K562 (cell line): ENCODE measurements around the gene CCDC178. TPM values are rescaled to one million over a fixed set of nuclear protein-coding genes. Genes with fewer than 3 reads are reported as not detected.

ENCODE experiments used
- ATAC-seq: fragments of 200-7000 bp; cut with Tn5 transposase; 3 replicates; pipeline ENCODE4 v1.9.1; 2020; ENCODE audit warnings: moderate library complexity
- BruUV-seq: library from RNA; stranded (reverse); fragments of 400-500 nt; replicated peaks from 2 replicates; lab custom pipeline; 2021; lab: Mats Ljungman, UMichigan
- CTCF ChIA-PET: fragments of 300-600 bp; formaldehyde crosslinking; extraction: SDS; loops from one replicate; lab custom pipeline; 2021; ENCODE audit warnings: low intra/inter-chr PET ratio; lab: Yijun Ruan, JAX
- POLR2A ChIA-PET: fragments of 300-600, 350-650 bp; sonication (Branson Sonifier 250); formaldehyde crosslinking; extraction: SDS; loops from one replicate; lab custom pipeline; 2021; ENCODE audit warnings: antibody characterized with exemption, inconsistent platforms; lab: Yijun Ruan, JAX
- DNase-seq, 4 experiments: peaks; one replicate each; pipeline versions ENCODE4 v3.0.0 to v3.0.0-alpha.2; 2011 to 2018; ENCODE audit warnings: low spot score in 3 of 4, mixed read lengths in 3 of 4; ENCODE audit errors: extremely low read depth in 1 of 4
- FAIRE-seq: peaks from 2 replicates; lab custom pipeline; 2011; peaks lifted over from hg19 to GRCh38; lab: Jason Lieb, UNC
- H2AFZ ChIP-seq: 2 replicates; pipeline ENCODE4 v1.6.0; 2011; ENCODE audit warnings: low read depth, low read length, control low read depth, inconsistent platforms
- H3K27ac ChIP-seq: fragments of 200-600 bp; 3 replicates; pipeline ENCODE4 v1.8.0; 2011; ENCODE audit warnings: low read depth, mild to moderate bottlenecking, control low read depth, inconsistent platforms, low read length, moderate library complexity, mixed read lengths; ENCODE audit errors: extremely low read depth
- H3K27me3 ChIP-seq, 2 experiments: fragments of 300-600 bp in 1 of 2; 2 replicates in 1 of 2; 3 replicates in 1 of 2; pipeline versions ENCODE4 v1.6.0 to v1.8.0; 2011; ENCODE audit warnings: inconsistent platforms in 2 of 2, low read length in 2 of 2, mild to moderate bottlenecking in 1 of 2, mixed read lengths in 1 of 2, moderate library complexity in 1 of 2; ENCODE audit not compliant: control insufficient read depth in 2 of 2, insufficient read depth in 2 of 2
- H3K36me3 ChIP-seq: fragments of 300-600 bp; 3 replicates; pipeline ENCODE4 v1.8.0; 2011; ENCODE audit warnings: mild to moderate bottlenecking, low read length, inconsistent platforms; ENCODE audit not compliant: control insufficient read depth, insufficient read depth
- H3K4me1 ChIP-seq, 2 experiments: fragments of 200-600 bp in 1 of 2; replicated peaks in 1 of 2; 2 replicates in 1 of 2; 3 replicates in 1 of 2; pipeline versions ENCODE4 v1.5.1 to v1.8.0; 2011; ENCODE audit warnings: inconsistent platforms in 2 of 2, low read length in 2 of 2, mild to moderate bottlenecking in 1 of 2, mixed read lengths in 1 of 2, moderate library complexity in 1 of 2; ENCODE audit not compliant: control insufficient read depth in 2 of 2, insufficient read depth in 2 of 2
- H3K4me2 ChIP-seq: 2 replicates; pipeline ENCODE4 v1.6.1; 2011; ENCODE audit warnings: low read length, control low read depth, inconsistent platforms, mixed read lengths; ENCODE audit not compliant: insufficient read depth
- H3K4me3 ChIP-seq: fragments of 200-600 bp; sonication (generic), shearing (Covaris generic); 2 replicates; pipeline ENCODE4 v1.5.1; 2016; ENCODE audit warnings: control low read depth, inconsistent platforms
- H3K79me2 ChIP-seq: fragments of 200-600 bp; 3 replicates; pipeline ENCODE4 v1.8.0; 2011; ENCODE audit warnings: low read length, inconsistent platforms; ENCODE audit not compliant: control insufficient read depth, insufficient read depth
- H3K9ac ChIP-seq, 2 experiments: 2 replicates each; pipeline versions ENCODE4 v1.6.0 to v1.6.1; 2011; ENCODE audit warnings: low read depth in 2 of 2, low read length in 2 of 2, control low read depth in 1 of 2, inconsistent platforms in 1 of 2, mild to moderate bottlenecking in 1 of 2, mixed read lengths in 1 of 2; ENCODE audit not compliant: insufficient read depth in 1 of 2
- H3K9me1 ChIP-seq: one replicate; pipeline ENCODE4 v1.6.0; 2011; ENCODE audit warnings: inconsistent platforms, mild to moderate bottlenecking, low read length, moderate library complexity; ENCODE audit not compliant: control insufficient read depth, insufficient read depth
- H3K9me3 ChIP-seq: replicated peaks from 2 replicates; pipeline ENCODE4 v1.5.1; 2011; ENCODE audit warnings: low read depth, low read length, inconsistent platforms; ENCODE audit not compliant: control insufficient read depth, insufficient read depth
- H4K20me1 ChIP-seq: replicated peaks from 2 replicates; pipeline ENCODE4 v1.6.1; 2011; ENCODE audit warnings: low read length, inconsistent platforms, mixed read lengths; ENCODE audit not compliant: control insufficient read depth, insufficient read depth
- BRCA1 ChIP-seq, 2 experiments: fragments of 450-650 bp in 1 of 2; sonication (generic) in 1 of 2; formaldehyde crosslinking in 1 of 2; IDR thresholded peaks; 2 replicates each; pipeline versions ENCODE4 v1.5.0 to v1.6.1; 2017 to 2020; ENCODE audit warnings: mild to moderate bottlenecking in 1 of 2, missing genetic modification reagents in 1 of 2
- BRD4 ChIP-seq: fragments of 200-600 bp; sonication (generic); IDR thresholded peaks from 2 replicates; pipeline ENCODE4 v1.6.1; 2017; ENCODE audit warnings: inconsistent platforms
- DMBX1 ChIP-seq: fragments of 250-450 bp; sonication (Bioruptor Pico); IDR thresholded peaks from 2 replicates; pipeline ENCODE4 v1.8.0; 2022; ENCODE audit warnings: inconsistent platforms, mild to moderate bottlenecking, moderate library complexity, borderline replicate concordance
- HDGF ChIP-seq: fragments of 450-650 bp; IDR thresholded peaks from 2 replicates; pipeline ENCODE4 v1.6.1; 2016
- LEF1 ChIP-seq: fragments of 450-650 bp; IDR thresholded peaks from 2 replicates; pipeline ENCODE4 v1.6.1; 2016; ENCODE audit warnings: mild to moderate bottlenecking
- MGA ChIP-seq: fragments of 450-650 bp; IDR thresholded peaks from 2 replicates; pipeline ENCODE4 v1.6.1; 2016; ENCODE audit warnings: mild to moderate bottlenecking, moderate library complexity
- NR2F6 ChIP-seq: fragments of 450-650 bp; formaldehyde crosslinking; IDR thresholded peaks from 2 replicates; pipeline ENCODE4 v1.4.0; 2020; ENCODE audit warnings: mild to moderate bottlenecking
- RBM17 ChIP-seq: fragments of 200-400 bp; formaldehyde crosslinking; IDR thresholded peaks from 2 replicates; pipeline ENCODE4 v1.6.1; 2017; ENCODE audit warnings: low read depth, mild to moderate bottlenecking, low read length, borderline replicate concordance
- TOE1 ChIP-seq, 2 experiments: fragments of 450-650 bp in 1 of 2; sonication (generic) in 1 of 2; formaldehyde crosslinking in 1 of 2; IDR thresholded peaks; 2 replicates each; pipeline versions ENCODE4 v1.7.1 to v1.8.0; 2016 to 2022; ENCODE audit warnings: borderline replicate concordance in 2 of 2, mild to moderate bottlenecking in 2 of 2, antibody characterized with exemption in 1 of 2, inconsistent platforms in 1 of 2, low read depth in 1 of 2, missing genetic modification reagents in 1 of 2, moderate library complexity in 1 of 2
- ZNF584 ChIP-seq: fragments of 200-800 bp; sonication (Bioruptor generic); IDR thresholded peaks from 2 replicates; pipeline ENCODE4 v1.6.1; 2016; ENCODE audit warnings: low read depth, mild to moderate bottlenecking, missing genetic modification characterization, missing compliant biosample characterization
- ZNF586 ChIP-seq: fragments of 450-650 bp; formaldehyde crosslinking; conservative IDR thresholded peaks from 2 replicates; pipeline ENCODE4 v1.4.0; 2020; ENCODE audit warnings: mild to moderate bottlenecking, moderate library complexity
- WGBS: fragments of 100-300 bp; shearing (Covaris generic); methylation state at CpG from one replicate; pipeline ENCODE4 v1.1.6; 2016; ENCODE audit warnings: low coverage, mixed read lengths; ENCODE audit not compliant: insufficient coverage; ENCODE audit errors: missing lambda C conversion rate; 5-methylcytosine and 5-hydroxymethylcytosine counted together
- in situ Hi-C: fragments of 300-500 bp; cut with MboI; formaldehyde crosslinking; loops from 4 replicates; pipeline ENCODE4 v1.15.0; 2018; ENCODE audit warnings: inconsistent platforms, mixed read lengths
- intact Hi-C: fragments of 100-400 bp; cut with micrococcal nuclease; formaldehyde crosslinking; loops from 2 replicates; pipeline ENCODE4 v1.14.2; 2022
- polyA plus RNA-seq, 8 experiments: library from polyadenylated mRNA; depleted of rRNA in 4 of 8; stranded (reverse) in 5 of 8; unstranded in 3 of 8; fragments of >200 nt; fragmentation: Nextera tagmentation in 2 of 8; fragmentation: Illumina TruSeq in 1 of 8; extraction: Ambion mirVana in 2 of 8; extraction: Trizol in 1 of 8; gene quantifications; 2 replicates each; pipeline versions ENCODE4 v1.2.1 to v1.2.3, GENCODE V29; 2011 to 2014; ENCODE audit warnings: inconsistent platforms in 1 of 8, missing spikeins in 1 of 8
- total RNA-seq, 7 experiments: library from RNA; depleted of rRNA in 6 of 7; stranded (reverse); fragments of >200 nt in 6 of 7; fragmentation: Illumina TruSeq in 2 of 7; extraction: Trizol in 2 of 7; gene quantifications; 2 replicates each; pipeline versions ENCODE4 v1.2.1 to v1.2.3, GENCODE V29; 2011 to 2021; ENCODE audit warnings: low replicate concordance in 1 of 7

The CCDC178 gene
- total and polyA plus RNA-seq, 9 of the 15 experiments (the other 6 are each of a cell fraction or from before 2014, with no cell fraction given): 0.12 to 0.47 (median 0.15) TPM; not detected in 6

- BruUV-seq: no TSS peak
- no peaks in the 10 kb centered on the region for H3K79me2 ChIP-seq
- in situ Hi-C loops (no loop called here), intact Hi-C loops (no loop called here)
- H3K9ac ChIP-seq: no peak overlapping the region
- no peaks in the 10 kb centered on the region; the same call in 1 of the 2 replicates for H3K9me3 ChIP-seq
- no peak overlapping the region for H3K27ac ChIP-seq
- FAIRE-seq (no peak), DNase-seq (no peak), ATAC-seq (no peak)
- no peak overlapping the region for H2AFZ ChIP-seq
- H3K4me1 ChIP-seq: no peaks in the 10 kb centered on the region
- no peak overlapping the region for H3K4me3 ChIP-seq
- no peaks in the 10 kb centered on the region for H3K36me3 ChIP-seq
- CTCF ChIA-PET: no interaction called here
- H4K20me1 ChIP-seq: no peaks in the 10 kb centered on the region
- WGBS: 0% methylated on average over 5 of the region's 5 CpGs
- POLR2A ChIA-PET: no interaction called here
- no peak overlapping the region for H3K4me2 ChIP-seq
- H3K27me3 ChIP-seq: no peaks in the 10 kb centered on the region
- H3K9me1 ChIP-seq: no peaks in the 10 kb centered on the region
- TF ChIP-seq LEF1 (no peak), TOE1 (IDR thresholded peaks at IDR 0.05; ENCODE audit: borderline replicate concordance) (no peak), TOE1 (CRISPR knock-in tag; IDR thresholded peaks at IDR 0.05; ENCODE audit: borderline replicate concordance, low read depth) (no peak), BRCA1 (IDR thresholded peaks at IDR 0.05) (no peak), BRCA1 (CRISPR knock-in tag; IDR thresholded peaks at IDR 0.05) (no peak), RBM17 (no peak), ZNF586 (CRISPR knock-in tag) (no peak), NR2F6 (CRISPR knock-in tag) (no peak), DMBX1 (CRISPR knock-in tag) (no peak), BRD4 (no peak), HDGF (no peak), MGA (no peak), ZNF584 (no peak)
- TF ChIP-seq, all 486 proteins: peak for 0
Measured at GRCh38 chr18:32909798-32910561, 530.5 kb downstream of the CCDC178 start.
